Measurements from ENCODE around the gene NKX1-1. TPM values are rescaled to one million over a fixed set of nuclear protein-coding genes. Genes with fewer than 3 reads are reported as not detected.

NKX1-1 gene
- total RNA-seq, 4 donors from 2014 or later: not detected

DNA sequence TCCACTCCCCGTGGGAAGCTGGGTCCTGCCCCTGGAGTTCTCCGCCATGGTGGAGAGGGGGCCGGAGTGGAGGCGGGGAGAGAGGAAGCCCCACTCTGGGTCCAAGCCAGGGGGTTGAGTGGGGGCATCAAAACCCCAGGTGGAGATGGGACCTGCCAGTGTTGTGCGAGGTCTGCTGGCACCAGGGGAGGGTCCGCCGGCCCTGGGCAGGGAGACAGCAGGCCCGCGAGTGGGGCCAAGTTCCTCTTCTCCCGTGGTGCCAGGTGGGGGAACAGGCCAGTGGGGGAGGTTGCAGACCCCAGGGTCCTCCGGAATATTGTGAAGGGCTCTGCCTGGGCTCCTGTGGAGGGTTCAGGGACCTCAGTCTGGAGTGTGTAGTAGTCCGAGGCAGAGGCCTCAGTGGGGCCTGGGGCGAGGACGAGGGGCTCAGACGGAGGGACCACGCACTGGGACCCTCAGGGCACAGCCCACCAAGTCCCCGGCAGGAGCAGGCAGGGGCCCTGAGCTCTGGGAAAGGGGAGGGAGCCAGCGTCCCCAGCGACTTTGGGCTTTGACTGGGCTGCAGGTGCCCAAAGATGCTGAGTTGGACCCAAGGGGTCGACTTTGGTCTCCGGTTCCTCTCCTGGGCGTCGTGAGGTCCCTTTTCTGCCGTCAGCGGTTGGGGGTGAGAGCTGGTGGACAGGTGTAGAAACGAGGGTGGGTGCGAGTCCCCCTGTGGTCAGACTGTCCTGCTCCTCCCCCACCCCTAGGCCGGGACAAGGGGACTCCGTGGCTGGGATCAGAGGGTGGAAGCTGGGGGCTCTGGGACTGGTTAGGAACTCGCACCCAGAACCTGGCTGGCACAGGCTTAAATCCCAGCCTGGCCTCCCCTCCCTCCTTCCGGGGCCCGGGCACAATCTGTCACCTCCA is 43.8 kb upstream of the NKX1-1 start:
- DNase-seq (ENCODE audit: low spot score in 2 of 2): peak in 1 of 2 donors; percentile 53
- Histone ChIP-seq H3K36me3 (no peaks in the 10 kb centered on the region), H3K4me3 (no peak overlapping the region), H3K9me3 (no peaks in the 10 kb centered on the region), H3K4me1 (no peaks in the 10 kb centered on the region), H3K27ac (no peak overlapping the region), H3K27me3 (peaks cover 54% of the 10 kb centered on the region)
- WGBS: 86% methylated on average over 15 of the region's 32 CpGs
- TF ChIP-seq CTCF (IDR thresholded peaks at IDR 0.05): no peak
- no peak for TF ChIP-seq POLR2A (IDR thresholded peaks at IDR 0.05)
- TF ChIP-seq POLR2AphosphoS5 (IDR thresholded peaks at IDR 0.05): no peak
- TF ChIP-seq EP300 (IDR thresholded peaks at IDR 0.05): no peak

- no peaks in the 10 kb centered on the region for H3K4me1 ChIP-seq
- no peak overlapping the region for H3K4me3 ChIP-seq
- no peak overlapping the region for H3K27ac ChIP-seq
- DNase-seq (ENCODE audit: low spot score in 2 of 2): no peak
- peaks cover 57% of the 10 kb centered on the region for H3K27me3 ChIP-seq
- H3K36me3 ChIP-seq: no peaks in the 10 kb centered on the region
- H3K9me3 ChIP-seq: no peaks in the 10 kb centered on the region
- TF ChIP-seq EP300 (IDR thresholded peaks at IDR 0.05) (no peak), CTCF (IDR thresholded peaks at IDR 0.05) (no peak), POLR2AphosphoS5 (IDR thresholded peaks at IDR 0.05) (no peak), POLR2A (IDR thresholded peaks at IDR 0.05) (no peak)
- WGBS: 50% methylated on average over 9 of the region's 12 CpGs
These were observed 43.2 kb upstream of the NKX1-1 start for GRCh38 chr4:1449475-1449832.

GRCh38 chr4:1448589-1449420 is 42.6 kb upstream of the NKX1-1 start:
- no peaks in the 10 kb centered on the region for H3K9me3 ChIP-seq
- 72% methylated on average over 9 of the region's 28 CpGs for WGBS
- H3K27ac ChIP-seq: no peak overlapping the region
- H3K4me3 ChIP-seq: no peak overlapping the region
- no peaks in the 10 kb centered on the region for H3K4me1 ChIP-seq
- TF ChIP-seq POLR2A (IDR thresholded peaks at IDR 0.05) (no peak), CTCF (IDR thresholded peaks at IDR 0.05) (no peak), EP300 (IDR thresholded peaks at IDR 0.05) (no peak), POLR2AphosphoS5 (IDR thresholded peaks at IDR 0.05) (no peak)
- no peaks in the 10 kb centered on the region for H3K36me3 ChIP-seq
- H3K27me3 ChIP-seq: peaks cover 57% of the 10 kb centered on the region
- DNase-seq (ENCODE audit: low spot score in 2 of 2): no peak

DNA sequence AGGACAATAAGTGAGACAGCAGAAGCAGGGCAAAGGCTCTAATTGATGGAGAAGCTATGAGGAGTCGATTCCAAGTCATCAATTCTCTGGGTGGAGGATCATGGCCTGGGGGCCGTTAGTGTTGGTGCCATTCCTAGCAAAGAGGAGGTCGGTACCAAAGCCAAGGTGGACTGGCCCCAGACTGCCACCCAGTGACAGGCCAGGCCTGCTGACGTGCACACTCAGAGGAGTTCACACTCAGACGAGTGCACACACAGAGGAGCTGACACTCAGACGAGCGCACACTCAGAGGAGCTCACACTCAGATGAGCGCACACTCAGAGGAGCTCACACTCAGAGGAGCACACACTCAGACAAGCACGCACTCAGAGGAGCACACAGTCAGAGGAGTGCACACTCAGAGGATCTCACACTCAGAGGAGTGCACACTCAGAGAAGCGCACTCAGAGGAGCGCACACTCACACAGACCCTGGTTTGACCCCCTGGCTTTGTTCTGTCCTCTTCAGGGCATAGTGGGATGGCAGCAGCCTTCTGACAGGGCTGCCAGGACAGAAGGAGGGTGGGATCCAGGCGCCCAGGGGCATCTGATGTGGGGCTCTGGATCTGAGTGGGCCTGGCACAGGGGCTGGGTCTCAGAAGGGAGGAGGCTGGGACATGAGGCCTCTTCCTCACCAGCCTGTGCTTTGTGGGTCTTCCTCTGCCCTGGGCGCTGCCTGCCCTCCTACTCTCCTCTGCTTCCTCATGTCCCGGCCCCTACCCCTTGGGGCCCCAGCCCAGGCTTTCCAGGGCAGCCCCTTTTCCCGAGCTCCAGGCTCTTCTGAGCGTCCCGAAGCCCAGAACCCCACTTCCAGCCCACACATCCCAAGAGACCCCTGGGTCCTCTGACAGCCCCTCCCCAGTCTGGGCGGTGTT is 41.7 kb upstream of the NKX1-1 start:
- TF ChIP-seq POLR2A (IDR thresholded peaks at IDR 0.05) (no peak), POLR2AphosphoS5 (IDR thresholded peaks at IDR 0.05) (no peak), EP300 (IDR thresholded peaks at IDR 0.05) (no peak), CTCF (IDR thresholded peaks at IDR 0.05) (no peak)
- Histone ChIP-seq H3K27me3 (peaks cover 57% of the 10 kb centered on the region), H3K4me1 (no peaks in the 10 kb centered on the region), H3K27ac (no peak overlapping the region), H3K36me3 (no peaks in the 10 kb centered on the region), H3K9me3 (no peaks in the 10 kb centered on the region), H3K4me3 (no peak overlapping the region)
- no peak for DNase-seq (ENCODE audit: low spot score in 2 of 2)
- 76% methylated on average over 12 of the region's 18 CpGs for WGBS

Measured in suprapubic skin (tissue), 4 donors.